Right kidney (tissue), 9 donors: Measurements from ENCODE around the gene POLH.
"Not testable (repeated sequence)": the region's sequence is repeated elsewhere in the genome, so short reads cannot be mapped to it uniquely, and the experiment has no call there.

Source experiments
- DNase-seq: peaks from one replicate; pipeline ENCODE4 v3.0.0-alpha.2; 2016
- long read RNA-seq, 8 donors: transcript quantifications; one replicate each; lab custom pipeline, GENCODE V29; 2026

POLH gene
- long read RNA-seq, donor 1, partial matches to known transcripts = 0 of 3 reads
- long read RNA-seq, donor 1, other reads (novel, unspliced or antisense) = 0 of 3 reads
- long read RNA-seq, donor 2, partial matches to known transcripts = 0 of 2 reads
- long read RNA-seq, donor 2, other reads (novel, unspliced or antisense) = 0 of 2 reads
- long read RNA-seq, donor 3 = 0 reads
- long read RNA-seq, donor 4, partial matches to known transcripts = 0 of 3 reads
- long read RNA-seq, donor 4, other reads (novel, unspliced or antisense) = 0 of 3 reads
- long read RNA-seq, donor 5, partial matches to known transcripts = 0 of 2 reads
- long read RNA-seq, donor 5, other reads (novel, unspliced or antisense) = 0 of 2 reads
- long read RNA-seq, donor 6, partial matches to known transcripts = 0 of 1 reads
- long read RNA-seq, donor 6, other reads (novel, unspliced or antisense) = 0 of 1 reads
- long read RNA-seq, donor 7, partial matches to known transcripts = 77 of 79 reads
- long read RNA-seq, donor 7, other reads (novel, unspliced or antisense) = 0 of 79 reads
- long read RNA-seq, donor 8, partial matches to known transcripts = 0 of 1 reads
- long read RNA-seq, donor 8, other reads (novel, unspliced or antisense) = 0 of 1 reads

DNA sequence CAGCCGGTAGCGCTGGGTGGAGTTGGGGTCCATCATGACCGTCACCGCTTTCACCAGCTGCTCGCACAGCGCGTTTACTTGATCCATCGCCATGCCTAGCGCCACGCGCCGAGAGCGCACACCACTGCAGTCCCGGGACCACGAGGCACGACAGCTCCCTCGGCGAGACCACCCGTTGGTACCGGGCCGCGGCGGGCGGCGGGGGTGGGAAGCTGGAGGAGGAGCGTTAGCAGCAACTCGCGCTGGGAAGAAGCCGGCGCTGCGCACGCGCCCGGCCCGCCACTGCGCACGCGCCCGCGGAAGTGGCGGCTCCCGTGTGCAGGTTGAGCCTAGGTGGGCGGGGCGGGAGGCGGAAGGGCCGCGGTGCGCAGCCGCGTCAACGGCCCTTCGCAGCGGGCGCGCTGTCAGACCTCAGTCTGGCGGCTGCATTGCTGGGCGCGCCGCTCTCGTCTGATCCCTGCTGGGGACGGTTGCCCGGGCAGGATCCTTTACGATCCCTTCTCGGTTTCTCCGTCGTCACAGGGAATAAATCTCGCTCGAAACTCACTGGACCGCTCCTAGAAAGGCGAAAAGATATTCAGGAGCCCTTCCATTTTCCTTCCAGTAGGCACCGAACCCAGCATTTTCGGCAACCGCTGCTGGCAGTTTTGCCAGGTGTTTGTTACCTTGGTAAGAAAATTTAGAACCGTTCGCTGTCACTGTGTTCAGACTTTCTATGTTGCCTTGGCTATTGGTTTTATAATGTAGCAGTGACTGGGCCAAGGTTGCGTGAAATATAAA lies at the start of gene POLH, which contains the start of gene XPO5:
Gene POLH, plus strand, starts transcription at position 414 of the 780 bp plus-strand sequence. CDS start 6,135 bp downstream, outside the sequence.
Gene XPO5, minus strand, starts transcription at position 267 of the 780 bp plus-strand sequence. Its CDS starts 174 bp downstream, at position 93.
- peak; percentile 92 for DNase-seq

DNA sequence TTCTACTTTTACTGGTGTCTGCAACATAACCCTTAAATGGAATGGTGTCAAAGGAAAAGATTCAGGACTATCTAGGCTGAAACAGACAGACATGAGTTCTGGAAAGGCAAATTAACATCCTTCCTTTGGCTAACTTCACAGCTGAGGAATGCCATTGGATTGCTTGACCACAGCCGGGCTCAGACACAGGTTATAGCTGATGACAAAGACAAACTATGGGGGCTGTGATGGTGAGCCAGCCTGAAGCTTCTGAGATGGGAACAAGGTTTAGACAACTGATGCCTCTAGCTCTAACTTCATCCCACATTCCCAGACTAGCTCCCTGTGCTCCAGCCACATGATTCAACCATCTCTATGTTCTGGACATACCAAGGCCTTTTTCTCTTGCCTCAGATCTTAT lies 43.8 kb upstream of the POLH start:
- DNase-seq = no peak

DNA sequence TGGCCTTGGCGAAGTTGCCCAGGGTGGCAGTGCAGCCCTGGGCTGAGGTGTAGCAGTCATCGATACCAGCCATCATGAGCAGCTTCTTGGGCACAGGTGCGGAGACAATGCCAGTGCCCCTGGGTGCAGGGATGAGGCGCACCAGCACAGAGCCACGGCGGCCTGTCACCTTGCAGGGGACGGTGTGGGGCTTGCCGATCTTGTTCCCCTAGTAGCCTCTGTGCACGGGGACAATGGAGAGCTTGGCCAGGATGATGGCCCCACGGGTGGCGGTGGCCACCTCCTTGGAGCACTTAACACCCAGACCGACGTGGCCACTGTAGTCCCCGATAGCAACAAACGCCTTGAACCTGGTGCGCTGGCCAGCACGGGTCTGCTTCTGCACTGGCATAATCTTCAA lies 37.0 kb upstream of the POLH start:
- DNase-seq = not testable (repeated sequence)

DNA sequence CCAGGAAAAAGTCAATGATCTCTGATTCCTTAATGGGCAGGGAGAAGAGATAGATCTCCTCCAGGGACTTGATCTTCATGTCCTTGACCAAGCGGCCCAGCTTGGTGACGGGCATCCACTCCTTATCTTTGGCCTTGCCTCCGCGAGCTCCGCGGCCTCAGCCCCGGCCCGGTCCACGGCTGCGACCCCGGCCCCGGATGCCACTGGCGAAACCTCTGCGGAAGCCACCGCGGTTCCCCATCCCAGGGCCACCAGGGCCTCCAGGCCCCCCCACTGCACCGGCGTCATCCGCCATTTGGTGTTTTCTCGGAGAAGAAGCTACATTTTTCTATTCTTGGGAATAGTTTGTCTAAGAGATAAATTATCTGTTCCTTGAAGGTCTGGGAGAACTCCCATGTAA lies 36.6 kb upstream of the POLH start:
- DNase-seq = not testable (repeated sequence)

DNA sequence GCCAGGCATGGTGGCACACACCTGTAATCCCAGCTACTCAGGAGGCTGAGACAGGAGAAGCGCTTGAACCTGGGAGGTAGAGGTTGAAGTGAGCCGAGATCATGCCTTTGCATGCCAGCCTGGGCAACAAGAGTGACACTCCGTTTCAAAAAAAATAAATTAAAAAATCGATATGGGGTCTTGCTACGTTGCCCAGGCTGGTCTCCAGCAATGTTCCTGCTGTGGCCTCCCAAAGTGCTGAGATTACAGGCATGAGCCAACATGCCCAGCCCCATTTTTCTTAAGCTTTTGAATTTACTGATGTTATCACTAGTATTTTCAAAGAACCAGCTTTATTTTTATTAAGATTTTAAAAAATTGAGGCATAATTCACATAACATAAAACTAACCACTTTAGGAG lies 35.5 kb upstream of the POLH start:
- DNase-seq = no peak

DNA sequence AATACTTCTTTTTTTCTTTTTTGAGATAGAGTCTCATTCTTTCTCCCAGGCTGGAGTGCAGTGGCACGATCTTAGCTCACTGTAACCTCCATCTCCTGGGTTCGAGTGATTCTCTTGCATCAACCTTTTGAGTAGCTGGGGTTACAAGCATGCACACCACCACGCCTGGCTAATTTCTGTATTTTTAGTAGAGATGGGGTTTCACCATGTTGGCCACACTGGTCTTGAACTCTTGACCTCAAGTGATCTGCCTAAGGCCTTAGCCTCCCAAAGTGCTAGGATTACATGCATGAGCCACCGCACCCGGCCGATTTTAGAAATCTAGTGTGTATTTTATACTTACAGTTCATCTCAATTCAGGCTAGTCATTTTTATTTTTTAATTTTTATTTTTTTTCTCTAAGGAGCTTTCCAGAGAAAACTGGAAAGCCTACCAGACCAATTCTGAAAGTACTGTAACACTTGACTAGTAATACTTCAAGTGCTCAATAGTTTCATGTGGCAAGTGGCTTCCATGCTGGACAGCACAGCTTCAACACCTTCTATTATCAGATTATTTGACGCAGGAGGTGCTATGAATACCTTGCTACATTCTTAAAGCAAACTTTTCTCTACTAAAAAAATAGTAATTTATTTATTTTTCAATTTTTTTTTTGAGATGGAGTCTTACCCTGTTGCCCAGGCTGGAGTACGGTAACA lies 34.1 kb upstream of the POLH start:
- no peak for DNase-seq

DNA sequence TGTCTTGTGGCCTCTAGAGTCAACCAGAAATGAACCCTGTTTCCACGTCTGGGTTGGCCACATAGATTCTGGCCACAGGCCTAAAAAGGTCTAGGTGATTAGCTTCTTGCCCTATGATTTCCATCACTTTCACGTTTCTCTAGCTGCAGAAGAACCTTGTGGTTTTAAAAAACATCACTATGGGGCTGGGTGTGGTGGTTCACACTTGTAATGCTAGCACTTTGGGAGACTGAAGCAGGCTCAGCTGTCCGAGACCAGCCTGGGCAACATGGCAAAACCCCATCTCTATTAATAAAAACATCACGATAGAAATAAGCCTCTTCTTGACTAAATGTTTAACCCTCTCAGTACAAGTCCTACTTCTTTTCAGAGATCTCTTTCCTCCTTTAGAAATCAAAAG lies 31.5 kb upstream of the POLH start:
- DNase-seq = no peak

DNA sequence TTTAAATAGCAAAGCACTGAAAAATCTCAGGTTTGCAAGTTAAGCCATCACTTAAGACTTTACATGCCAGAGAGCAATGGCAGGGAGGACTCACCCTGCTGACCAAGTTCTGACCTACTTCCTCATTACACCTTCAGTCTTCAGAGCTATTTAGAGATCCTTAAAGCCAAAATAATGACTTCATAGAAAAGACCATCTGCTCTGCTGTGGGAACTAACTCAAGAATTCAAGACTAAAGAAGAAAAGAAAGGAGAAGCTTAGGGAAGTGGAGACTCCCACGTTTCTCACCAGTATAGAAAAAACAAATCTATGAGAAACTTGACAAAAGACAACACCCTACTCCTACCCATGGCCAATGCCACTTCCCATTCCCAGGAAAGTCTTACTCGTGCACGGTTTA lies 28.8 kb upstream of the POLH start:
- DNase-seq = no peak

DNA sequence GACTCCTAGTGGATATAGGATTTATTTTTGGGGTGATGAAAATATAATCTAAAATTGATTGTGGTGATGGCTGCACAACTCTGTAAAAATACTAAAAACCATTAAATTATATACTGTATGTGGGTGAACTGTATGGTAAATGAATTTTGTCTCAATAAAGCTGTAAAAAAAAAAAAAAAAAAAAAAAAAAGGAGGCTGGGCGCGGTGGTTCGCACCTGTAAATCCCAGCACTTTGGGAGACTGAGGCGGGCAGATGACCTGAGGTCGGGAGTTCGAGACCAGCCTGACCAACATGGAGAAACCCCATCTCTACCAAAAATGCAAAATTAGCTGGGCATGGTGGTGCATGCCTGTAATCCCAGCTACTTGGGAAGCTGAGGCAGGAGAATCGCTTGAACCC lies 18.4 kb upstream of the POLH start:
- DNase-seq = not testable (repeated sequence)

DNA sequence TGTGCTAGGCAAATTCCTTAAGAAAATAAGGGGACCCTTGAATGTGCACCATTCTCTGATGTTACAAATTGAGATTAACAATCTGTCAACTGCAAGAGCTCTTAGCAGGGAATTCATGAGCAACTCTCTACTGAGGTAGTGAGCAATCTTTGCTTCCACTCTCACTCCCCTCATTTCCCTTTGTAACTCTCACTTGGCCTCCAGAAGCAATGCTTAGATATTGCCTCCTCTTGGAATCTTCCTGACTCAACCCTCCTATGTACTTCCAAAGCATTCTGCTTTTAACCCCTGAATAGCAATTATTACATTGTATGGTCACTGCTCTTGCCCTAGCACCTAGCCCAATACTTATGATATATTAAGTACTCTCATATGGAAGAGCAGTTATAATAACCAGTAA lies 16.7 kb upstream of the POLH start:
- DNase-seq = no peak

DNA sequence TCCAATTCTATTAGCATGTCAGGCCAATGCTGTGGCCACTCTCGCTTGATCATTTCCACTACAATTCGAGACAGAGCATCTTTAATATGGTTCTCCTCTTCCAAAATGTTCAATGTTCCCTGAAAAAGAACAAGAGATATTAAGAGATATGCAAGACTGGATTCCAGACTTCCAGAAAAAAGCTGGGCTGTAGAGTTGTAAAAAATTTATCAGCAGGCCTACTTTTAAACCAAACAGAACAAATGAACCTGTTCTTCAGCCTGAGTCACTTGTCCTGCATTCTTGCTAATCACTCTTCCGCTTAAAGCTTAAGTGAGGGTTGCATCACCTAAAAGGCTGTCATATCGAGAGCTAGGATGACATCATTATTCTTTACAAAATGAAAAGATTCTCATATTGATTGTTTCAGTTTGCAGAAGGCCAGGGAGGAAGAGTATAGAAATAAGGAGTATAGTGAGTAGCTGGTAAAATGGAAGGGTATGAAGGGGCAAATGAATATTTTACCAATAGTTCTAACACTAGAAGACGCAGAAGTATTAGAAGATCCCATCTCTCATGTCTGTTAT lies 5.0 kb upstream of the POLH start:
- DNase-seq = no peak

DNA sequence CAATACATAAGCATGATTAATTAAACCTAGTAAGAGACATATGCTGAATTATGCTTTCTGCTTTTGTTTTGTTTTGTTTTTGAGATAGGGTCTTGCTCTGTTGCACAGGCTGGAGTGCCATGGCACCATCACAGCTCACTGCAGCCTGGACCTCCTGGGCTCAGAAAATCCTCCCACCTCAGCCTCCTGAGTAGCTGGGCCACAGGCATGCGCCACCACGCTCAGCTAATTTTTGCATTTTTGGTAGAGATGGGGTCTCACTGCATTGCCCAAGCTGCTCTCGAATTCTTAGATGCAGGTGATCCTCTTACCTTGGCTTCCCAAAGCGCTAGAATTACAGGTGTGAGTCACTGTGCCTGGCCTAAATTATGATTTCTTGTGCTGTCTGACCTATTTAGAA lies 4.0 kb upstream of the POLH start:
- no peak for DNase-seq

DNA sequence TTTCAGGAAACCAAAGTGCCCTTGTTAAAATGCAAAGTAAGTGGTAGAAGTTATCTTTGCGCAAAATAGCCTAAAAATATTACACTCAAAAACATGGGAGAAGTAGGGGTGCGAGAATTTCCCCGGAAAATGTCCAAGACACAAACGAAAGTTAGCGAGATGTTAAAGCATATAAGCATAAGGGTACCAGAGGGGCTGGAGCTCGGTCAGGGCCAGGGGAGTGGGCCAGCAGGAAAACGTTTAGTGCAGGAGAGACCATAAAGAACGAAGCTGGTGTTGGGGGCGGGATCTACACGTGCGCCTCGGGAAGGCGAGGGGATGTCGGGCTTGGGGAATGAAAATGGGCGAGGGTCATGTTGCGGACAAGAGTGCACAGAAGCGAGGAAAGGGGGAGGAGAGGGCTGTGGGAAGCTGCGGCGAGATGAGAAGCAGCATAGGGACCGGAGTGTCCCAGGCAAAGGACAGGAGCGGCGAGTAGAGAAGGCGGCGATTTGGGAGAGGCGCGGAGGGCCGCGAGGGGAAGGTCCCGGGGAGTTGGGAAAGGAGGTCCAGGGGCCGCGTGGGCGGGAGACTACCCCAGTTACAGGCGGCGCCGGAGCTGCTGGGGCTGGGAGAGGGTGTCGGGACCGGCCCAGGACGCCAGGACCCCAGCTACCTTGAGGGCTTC lies 747 bp upstream of the POLH start:
- DNase-seq = no peak

DNA sequence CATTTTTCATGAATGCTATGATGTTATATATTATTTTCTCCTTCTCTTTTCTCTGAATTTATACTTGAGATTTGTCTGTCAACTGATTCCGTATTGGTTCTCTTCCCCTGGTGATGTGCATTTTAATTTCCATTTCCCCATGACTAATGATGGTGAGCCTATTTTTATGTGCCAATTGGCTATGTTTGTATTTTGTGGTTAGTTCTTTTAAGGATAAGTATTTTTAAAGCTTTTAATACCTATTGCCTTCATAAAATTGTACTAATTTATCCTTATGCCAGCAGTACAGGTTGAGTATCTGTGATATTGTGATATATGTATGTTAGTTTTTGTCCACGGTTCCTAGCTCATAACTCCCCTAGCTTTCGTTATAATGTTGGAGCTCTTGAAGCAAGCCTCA lies 2.8 kb downstream of the POLH start:
- DNase-seq = no peak

DNA sequence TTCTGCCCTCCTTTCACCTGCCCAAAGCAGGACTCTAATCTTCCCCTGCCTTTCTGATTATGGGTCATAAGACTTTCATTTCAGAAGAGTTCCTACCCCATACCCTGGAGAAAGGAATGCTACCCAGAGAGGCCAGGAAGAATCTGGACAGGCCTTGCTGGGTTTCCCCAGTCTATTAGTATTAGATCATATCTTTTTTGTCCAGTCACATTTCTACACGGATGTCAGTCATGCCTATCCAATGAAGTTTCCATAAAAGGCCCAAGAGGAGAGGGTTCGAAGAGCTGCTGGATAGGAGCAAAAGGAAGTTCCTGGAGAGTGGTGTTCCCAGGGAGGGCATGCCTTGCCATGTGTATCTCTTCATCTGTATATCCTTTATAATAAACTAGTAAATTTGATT lies 3.2 kb downstream of the POLH start:
- no peak for DNase-seq

DNA sequence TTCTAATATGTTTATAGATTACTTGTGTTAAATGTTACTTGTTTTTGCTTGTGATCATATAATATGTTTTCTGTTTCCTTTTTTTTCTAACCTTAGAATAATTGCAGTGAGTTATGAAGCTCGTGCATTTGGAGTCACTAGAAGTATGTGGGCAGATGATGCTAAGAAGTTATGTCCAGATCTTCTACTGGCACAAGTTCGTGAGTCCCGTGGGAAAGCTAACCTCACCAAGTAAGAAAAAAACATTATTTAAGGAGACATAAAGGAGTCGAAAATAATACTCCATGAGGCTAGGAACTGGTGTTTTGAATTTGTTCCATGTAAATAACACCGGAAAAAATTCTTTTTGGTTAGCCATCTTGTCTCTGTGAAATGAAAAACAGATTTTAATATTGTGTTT lies 6.9 kb downstream of the POLH start:
- no peak for DNase-seq

DNA sequence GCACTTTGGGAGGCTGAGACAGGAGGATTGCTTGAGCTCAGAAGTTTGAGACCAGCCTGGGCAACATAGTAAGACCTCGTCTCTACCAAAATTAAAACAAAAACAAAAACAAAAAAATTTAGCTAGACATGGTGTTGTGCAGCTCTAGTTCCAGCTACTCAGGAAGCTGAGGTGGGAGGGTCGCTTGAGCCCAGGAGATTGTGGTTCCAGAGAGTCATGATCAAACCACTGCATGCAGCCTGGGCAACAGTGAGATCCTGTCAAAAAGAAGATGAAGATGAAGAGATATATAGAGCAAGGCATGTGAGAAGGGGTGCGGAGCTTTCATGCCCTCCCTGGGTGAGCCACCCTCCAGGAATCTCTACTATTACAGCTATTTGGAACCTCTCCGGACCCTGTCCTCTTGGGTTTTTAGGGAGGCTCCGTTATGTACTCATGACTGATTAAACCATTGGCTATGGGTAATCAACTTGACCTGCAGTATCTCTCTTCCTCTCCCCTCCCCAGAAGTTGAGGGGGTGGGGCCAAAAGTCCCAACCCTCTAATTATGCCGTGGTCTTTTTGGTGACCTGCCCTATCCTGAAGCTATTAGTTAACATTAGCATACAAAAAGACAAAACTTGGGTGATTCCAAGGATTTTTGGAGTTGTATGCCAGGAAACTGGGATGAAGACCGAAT lies 9.0 kb downstream of the POLH start:
- DNase-seq = no peak

DNA sequence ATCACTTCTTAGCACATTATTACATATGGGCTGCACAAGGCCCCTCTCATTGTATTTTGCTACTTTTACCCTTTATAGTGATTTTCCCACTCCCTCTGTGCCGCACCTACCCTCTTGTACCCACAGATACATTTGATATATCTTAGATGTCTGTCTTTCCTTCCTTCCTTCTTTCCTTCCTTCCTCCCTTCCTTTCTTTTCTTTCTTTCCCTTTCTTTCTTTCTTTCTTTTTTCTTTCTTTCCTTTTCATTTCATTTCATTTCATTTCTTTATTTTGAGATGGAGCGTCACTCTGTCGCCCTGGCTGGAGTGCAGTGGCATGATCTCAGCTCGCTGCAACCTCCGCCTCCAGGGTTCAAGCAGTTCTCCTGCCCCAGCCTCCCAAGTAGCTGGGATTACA lies 12.2 kb downstream of the POLH start:
- DNase-seq = no peak

DNA sequence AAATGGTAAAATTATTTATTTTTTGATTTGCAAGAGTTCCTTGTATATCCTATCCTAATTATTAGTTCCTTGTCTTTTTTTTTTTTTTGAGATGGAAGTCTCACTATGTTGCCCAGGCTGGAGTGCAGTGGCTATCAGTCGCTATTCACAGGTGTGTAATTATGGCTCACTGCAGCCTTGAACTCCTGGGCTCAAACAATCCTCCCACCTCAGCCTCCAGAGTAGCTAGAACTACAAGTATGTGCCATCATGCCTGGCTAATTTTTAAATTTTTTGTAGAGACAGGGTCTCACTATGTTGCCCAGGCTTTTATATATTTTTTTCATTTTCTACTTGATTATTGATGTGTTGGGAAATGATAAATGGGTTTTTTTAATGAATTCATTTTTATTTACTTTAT lies 13.6 kb downstream of the POLH start:
- DNase-seq = not testable (repeated sequence)

DNA sequence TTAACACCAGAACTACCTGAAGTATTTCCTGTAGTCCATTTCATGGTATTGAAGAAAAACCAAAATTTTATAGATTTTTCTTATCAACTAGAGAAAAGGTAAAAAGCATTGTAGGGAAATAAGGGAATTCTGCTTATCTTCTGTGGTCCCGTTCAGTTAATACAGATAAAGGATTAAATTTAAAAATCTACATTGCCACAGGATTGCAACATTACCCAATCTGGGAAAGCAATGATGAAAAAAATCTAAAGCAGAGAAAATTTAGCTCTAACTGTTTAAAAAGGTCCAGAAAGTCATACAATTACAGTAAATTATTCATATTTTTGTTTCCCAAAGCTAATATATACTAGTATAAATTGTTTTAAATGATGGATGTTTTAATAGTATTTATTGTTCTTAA lies 18.0 kb downstream of the POLH start:
- DNase-seq = no peak

DNA sequence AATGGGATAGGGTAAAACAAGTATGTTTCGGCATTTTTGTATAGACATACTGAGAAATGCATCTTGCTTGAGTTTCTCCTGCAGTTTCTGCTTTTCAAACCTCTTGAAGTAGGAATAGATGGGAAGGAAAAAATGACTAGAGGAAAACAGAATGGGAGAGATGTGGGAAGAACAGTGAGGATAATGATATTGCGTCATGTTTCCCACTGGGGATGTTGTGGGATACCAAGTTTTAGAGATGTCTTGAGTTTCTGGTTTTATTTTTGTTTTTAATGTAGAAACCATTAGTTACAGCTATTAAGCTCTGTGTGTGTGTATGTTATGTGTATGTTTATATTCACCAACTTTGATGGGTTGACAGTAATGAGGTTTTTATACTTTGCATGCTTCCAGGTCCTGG lies 24.6 kb downstream of the POLH start:
- no peak for DNase-seq
